A673 (cell line): ENCODE measurements around the gene LIN9. TPM values are rescaled to one million over a fixed set of nuclear protein-coding genes. Genes with fewer than 3 reads are reported as not detected.

Experiments
- BruUV-seq: library from RNA; stranded (reverse); fragments of 400-500 nt; replicated peaks from 2 replicates; lab custom pipeline; 2021; lab: Mats Ljungman, UMichigan
- CTCF ChIA-PET: fragments of 300-600 bp; sonication (Branson Sonifier 250); formaldehyde crosslinking; loops from one replicate; lab custom pipeline; 2022; ENCODE audit warnings: antibody characterized with exemption; lab: Charles Lee
- POLR2A ChIA-PET: fragments of 300-600 bp; sonication (Branson Sonifier 250); formaldehyde crosslinking; loops from one replicate; lab custom pipeline; 2022; ENCODE audit warnings: antibody characterized with exemption; ENCODE audit not compliant: low non-redundant PET; lab: Charles Lee
- DNase-seq: peaks from one replicate; pipeline ENCODE4 v3.0.0-alpha.2; 2015; ENCODE audit warnings: low spot score
- H3K27ac ChIP-seq: fragments of 200-600 bp; sonication (generic); 2 replicates; pipeline ENCODE4 v1.5.1; 2016; ENCODE audit warnings: mixed run types, low read depth, mild to moderate bottlenecking, mixed read lengths, antibody characterized with exemption, low read length; ENCODE audit not compliant: poor library complexity, severe bottlenecking
- H3K27me3 ChIP-seq: fragments of 200-600 bp; sonication (generic); replicated peaks from 2 replicates; pipeline ENCODE4 v1.6.1; 2017; ENCODE audit warnings: mixed run types, low read depth, mild to moderate bottlenecking, mixed read lengths, antibody characterized with exemption, low read length; ENCODE audit not compliant: insufficient read depth, poor library complexity
- H3K36me3 ChIP-seq: fragments of 200-600 bp; sonication (generic); 2 replicates; pipeline ENCODE4 v1.6.1; 2016; ENCODE audit warnings: mixed run types, mild to moderate bottlenecking, mixed read lengths, antibody characterized with exemption, low read length; ENCODE audit not compliant: insufficient read depth, poor library complexity, severe bottlenecking
- H3K4me1 ChIP-seq: fragments of 200-600 bp; sonication (generic); 2 replicates; pipeline ENCODE4 v1.6.1; 2017; ENCODE audit warnings: mixed run types, mild to moderate bottlenecking, mixed read lengths, antibody characterized with exemption, low read length; ENCODE audit not compliant: insufficient read depth, poor library complexity, severe bottlenecking
- H3K4me3 ChIP-seq: fragments of 200-600 bp; sonication (generic); 2 replicates; pipeline ENCODE4 v1.5.1; 2016; ENCODE audit warnings: low read depth, mixed run types, mild to moderate bottlenecking, mixed read lengths, low read length; ENCODE audit not compliant: poor library complexity, severe bottlenecking
- H3K9me3 ChIP-seq: fragments of 200-600 bp; sonication (generic); 2 replicates; pipeline ENCODE4 v1.6.1; 2016; ENCODE audit warnings: mixed run types, low read depth, mild to moderate bottlenecking, mixed read lengths, antibody characterized with exemption, low read length; ENCODE audit not compliant: poor library complexity, severe bottlenecking
- CTCF ChIP-seq: fragments of 300-800, 200-600 bp; sonication (generic); conservative IDR thresholded peaks from 2 replicates; pipeline ENCODE4 v1.5.1; 2017; ENCODE audit warnings: low read depth, mild to moderate bottlenecking, antibody characterized with exemption, low read length, moderate library complexity, mixed read lengths
- EZH2 ChIP-seq: fragments of 200-600 bp; sonication (generic); IDR thresholded peaks from 2 replicates; pipeline ENCODE4 v1.6.1; 2017; ENCODE audit warnings: borderline replicate concordance, low read depth, mild to moderate bottlenecking, mixed read lengths, antibody characterized with exemption, low read length; ENCODE audit not compliant: poor library complexity, severe bottlenecking
- intact Hi-C: fragments of 100-400 bp; cut with micrococcal nuclease; formaldehyde crosslinking; loops from one replicate; pipeline ENCODE4 v1.10.0; 2022; ENCODE audit not compliant: unreplicated experiment
- total RNA-seq: library from RNA; stranded (reverse); gene quantifications from 2 replicates; pipeline ENCODE4 v1.2.3, GENCODE V29; 2021

LIN9 gene
- total RNA-seq, 1 experiment from 2014 or later = 20.7 TPM

- Histone ChIP-seq H3K4me1 (no peaks in the 10 kb centered on the region), H3K27ac (no peak overlapping the region), H3K36me3 (no peaks in the 10 kb centered on the region), H3K9me3 (peaks cover 3% of the 10 kb centered on the region), H3K4me3 (no peak overlapping the region), H3K27me3 (no peaks in the 10 kb centered on the region)
- ChIA-PET POLR2A (no interaction called here), CTCF (no interaction called here)
- no TSS peak for BruUV-seq
- no peak for DNase-seq
- intact Hi-C loops = no loop called here
- TF ChIP-seq EZH2 (no peak), CTCF (no peak)
These were observed 9.5 kb upstream of the LIN9 start for GRCh38 chr1:226318471-226318870.

DNA sequence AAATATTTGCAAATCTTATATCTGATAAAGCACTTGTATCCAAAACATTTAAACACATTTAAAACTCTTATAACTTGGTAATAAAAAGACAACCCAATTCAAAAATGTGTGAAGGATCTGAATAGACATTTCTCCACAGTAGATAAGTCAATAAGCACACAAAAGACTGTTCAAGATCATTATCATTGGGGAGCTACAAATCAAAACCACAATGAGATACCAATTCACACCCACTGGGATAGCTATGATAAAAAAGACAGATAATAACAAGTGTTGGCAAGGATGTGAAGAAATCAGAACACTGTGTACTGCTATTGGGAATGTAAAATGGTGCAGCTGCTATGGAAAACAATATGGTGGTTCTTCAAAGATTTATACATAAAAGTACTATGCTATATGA lies 5.1 kb upstream of the LIN9 start:
- H3K4me1 ChIP-seq = peaks cover 6% of the 10 kb centered on the region
- H3K27ac ChIP-seq = no peak overlapping the region
- DNase-seq = no peak
- no TSS peak for BruUV-seq
- H3K27me3 ChIP-seq = no peaks in the 10 kb centered on the region
- intact Hi-C loops = no loop called here
- TF ChIP-seq EZH2 = no peak
- TF ChIP-seq CTCF = no peak
- H3K4me3 ChIP-seq = no peak overlapping the region
- no peaks in the 10 kb centered on the region for H3K36me3 ChIP-seq
- ChIA-PET CTCF (no interaction called here), POLR2A (interaction anchor here (0.6 kb wide), 1 partner anchor 173 kb away, joined by 3 read pairs; no protein-coding TSS in a partner anchor)
- no peaks in the 10 kb centered on the region for H3K9me3 ChIP-seq

GRCh38 chr1:226312065-226312464 lies 3.1 kb upstream of the LIN9 start:
- Histone ChIP-seq H3K4me1 (peaks cover 6% of the 10 kb centered on the region), H3K36me3 (no peaks in the 10 kb centered on the region), H3K9me3 (no peaks in the 10 kb centered on the region), H3K27me3 (no peaks in the 10 kb centered on the region), H3K27ac (no peak overlapping the region), H3K4me3 (no peak overlapping the region)
- no peak for DNase-seq
- ChIA-PET POLR2A (no interaction called here), CTCF (no interaction called here)
- intact Hi-C loops = no loop called here
- no peak for TF ChIP-seq CTCF
- no peak for TF ChIP-seq EZH2
- no TSS peak for BruUV-seq
